Neuronal stem cell (in vitro differentiated cells): ENCODE results near the gene PLCL2.

Experiments
- DNase-seq: peaks from one replicate; pipeline ENCODE4 v3.0.0-alpha.2; 2013; ENCODE audit warnings: low spot score
- H2AFZ ChIP-seq: one replicate; pipeline ENCODE4 v1.6.1; 2013; ENCODE audit warnings: mild to moderate bottlenecking, low read length, inconsistent platforms
- H2AK5ac ChIP-seq: 2 replicates; pipeline ENCODE4 v1.6.1; 2013; ENCODE audit warnings: low read depth, mild to moderate bottlenecking, inconsistent platforms, low read length, moderate library complexity, mixed read lengths
- H2BK120ac ChIP-seq: 2 replicates; pipeline ENCODE4 v1.6.1; 2013; ENCODE audit warnings: low read depth, mild to moderate bottlenecking, inconsistent platforms, low read length, moderate library complexity, mixed read lengths
- H2BK12ac ChIP-seq: one replicate; pipeline ENCODE4 v1.6.1; 2013; ENCODE audit warnings: low read length, inconsistent platforms
- H2BK15ac ChIP-seq: 2 replicates; pipeline ENCODE4 v1.6.1; 2013; ENCODE audit warnings: mild to moderate bottlenecking, low read length, inconsistent platforms, mixed read lengths
- H2BK5ac ChIP-seq: one replicate; pipeline ENCODE4 v1.6.1; 2013; ENCODE audit warnings: inconsistent platforms, mild to moderate bottlenecking, low read length, moderate library complexity
- H3K14ac ChIP-seq: one replicate; pipeline ENCODE4 v1.6.1; 2013; ENCODE audit warnings: low read length, inconsistent platforms
- H3K18ac ChIP-seq: 2 replicates; pipeline ENCODE4 v1.6.1; 2013; ENCODE audit warnings: low read length, inconsistent platforms
- H3K23ac ChIP-seq: 2 replicates; pipeline ENCODE4 v1.6.1; 2013; ENCODE audit warnings: low read depth, mild to moderate bottlenecking, mixed read lengths, low read length, inconsistent platforms; ENCODE audit not compliant: poor library complexity
- H3K27ac ChIP-seq: replicated peaks from 3 replicates; pipeline ENCODE4 v1.5.1; 2013; ENCODE audit warnings: low read length, inconsistent platforms
- H3K27me3 ChIP-seq, 3 experiments: 2 replicates each; pipeline ENCODE4 v1.6.1; 2013; ENCODE audit warnings: low read length in 3 of 3, mild to moderate bottlenecking in 2 of 3, inconsistent platforms in 1 of 3, low read depth in 1 of 3, mixed read lengths in 1 of 3, moderate library complexity in 1 of 3; ENCODE audit not compliant: control insufficient read depth in 3 of 3, insufficient read depth in 3 of 3
- H3K36me3 ChIP-seq, 2 donors: replicated peaks in 1 of 2; 2 replicates each; pipeline ENCODE4 v1.6.1; 2013; ENCODE audit warnings: low read length in 2 of 2; ENCODE audit not compliant: control insufficient read depth in 2 of 2, insufficient read depth in 2 of 2
- H3K4ac ChIP-seq: 2 replicates; pipeline ENCODE4 v1.6.1; 2013; ENCODE audit warnings: inconsistent platforms, mild to moderate bottlenecking, low read length, moderate library complexity
- H3K4me1 ChIP-seq, 2 donors: 1 replicate in 1 of 2; 2 replicates in 1 of 2; pipeline ENCODE4 v1.6.1; 2013; ENCODE audit warnings: low read length in 2 of 2, low read depth in 1 of 2; ENCODE audit not compliant: control insufficient read depth in 2 of 2, insufficient read depth in 1 of 2
- H3K4me2 ChIP-seq: one replicate; pipeline ENCODE4 v1.6.1; 2013; ENCODE audit warnings: mild to moderate bottlenecking, low read length, inconsistent platforms; ENCODE audit not compliant: insufficient read depth, poor library complexity, severe bottlenecking
- H3K4me3 ChIP-seq, 2 donors: 2 replicates each; pipeline ENCODE4 v1.5.1; 2013; ENCODE audit warnings: low read length in 2 of 2, mild to moderate bottlenecking in 2 of 2, inconsistent platforms in 1 of 2, moderate library complexity in 1 of 2
- H3K79me1 ChIP-seq: one replicate; pipeline ENCODE4 v1.6.1; 2013; ENCODE audit warnings: low read depth, mild to moderate bottlenecking, inconsistent platforms, low read length, moderate library complexity
- H3K9ac ChIP-seq: one replicate; pipeline ENCODE4 v1.6.1; 2013; ENCODE audit warnings: mild to moderate bottlenecking, low read depth, low read length, inconsistent platforms; ENCODE audit not compliant: poor library complexity
- H3K9me3 ChIP-seq, 2 donors: replicated peaks in 1 of 2; 2 replicates each; pipeline versions ENCODE3 to v1.6.1; 2013; ENCODE audit warnings: low read length in 2 of 2, mild to moderate bottlenecking in 2 of 2, inconsistent platforms in 1 of 2, low read depth in 1 of 2, mixed read lengths in 1 of 2, moderate library complexity in 1 of 2; ENCODE audit not compliant: control insufficient read depth in 2 of 2, insufficient read depth in 1 of 2
- H4K8ac ChIP-seq: one replicate; pipeline ENCODE4 v1.6.1; 2013; ENCODE audit warnings: low read depth, mild to moderate bottlenecking, inconsistent platforms, low read length, moderate library complexity
- H4K91ac ChIP-seq: one replicate; pipeline ENCODE4 v1.6.1; 2013; ENCODE audit warnings: low read length, low read depth, mild to moderate bottlenecking, inconsistent platforms; ENCODE audit not compliant: poor library complexity
- WGBS, 2 donors: extraction: QIAGEN DNeasy Blood & Tissue Kit; methylation state at CpG; one replicate each; pipeline ENCODE4 v1.1.7; 2013; ENCODE audit warnings: missing lambda C conversion rate in 2 of 2, mixed read lengths in 1 of 2; ENCODE audit not compliant: insufficient read length in 2 of 2, insufficient replicate concordance in 1 of 2; ENCODE audit errors: extremely low coverage in 2 of 2; 5-methylcytosine and 5-hydroxymethylcytosine counted together

Gene PLCL2

DNA sequence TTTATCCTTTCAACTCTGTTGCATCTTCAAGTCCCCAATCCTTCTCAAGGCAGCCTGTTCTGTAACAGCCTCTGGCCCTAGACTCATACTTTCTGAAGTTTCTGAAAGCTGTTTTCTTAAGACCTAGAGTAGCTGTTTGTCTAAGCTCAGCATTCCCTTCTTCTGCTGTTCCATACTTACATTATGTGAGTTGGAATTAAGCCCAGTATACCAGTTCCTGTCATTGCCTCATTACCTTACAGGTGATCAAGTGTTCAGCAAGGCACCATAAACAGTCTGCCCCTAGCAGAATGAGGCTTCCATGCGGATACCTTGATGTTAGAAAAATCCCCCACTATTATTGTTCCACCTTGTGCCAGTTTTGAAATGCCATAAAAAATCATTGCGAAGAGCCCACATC lies 180.6 kb downstream of the PLCL2 start:
- Histone ChIP-seq H3K14ac (no peak overlapping the region), H3K4ac (no peak overlapping the region), H2BK120ac (no peak overlapping the region), H3K4me3 (no peak overlapping the region), H3K36me3 (peaks cover 0 to 4% of the 10 kb centered on the region in 2 donors), H2BK12ac (no peak overlapping the region), H3K27me3 (no peaks in the 10 kb centered on the region), H3K79me1 (no peaks in the 10 kb centered on the region), H2BK5ac (no peak overlapping the region), H4K91ac (no peak overlapping the region), H2BK15ac (no peak overlapping the region), H2AFZ (no peak overlapping the region), H3K4me2 (no peak overlapping the region), H4K8ac (no peak overlapping the region), H3K18ac (no peak overlapping the region), H2AK5ac (no peak overlapping the region), H3K9ac (no peak overlapping the region), H3K23ac (no peak overlapping the region), H3K4me1 (peaks cover 0 to 1% of the 10 kb centered on the region in 2 donors), H3K27ac (no peak overlapping the region), H3K9me3 (no peaks in the 10 kb centered on the region)
- WGBS, 2 donors: no CpG with 5 or more reads among the region's 2 CpGs
- no peak for DNase-seq

DNA sequence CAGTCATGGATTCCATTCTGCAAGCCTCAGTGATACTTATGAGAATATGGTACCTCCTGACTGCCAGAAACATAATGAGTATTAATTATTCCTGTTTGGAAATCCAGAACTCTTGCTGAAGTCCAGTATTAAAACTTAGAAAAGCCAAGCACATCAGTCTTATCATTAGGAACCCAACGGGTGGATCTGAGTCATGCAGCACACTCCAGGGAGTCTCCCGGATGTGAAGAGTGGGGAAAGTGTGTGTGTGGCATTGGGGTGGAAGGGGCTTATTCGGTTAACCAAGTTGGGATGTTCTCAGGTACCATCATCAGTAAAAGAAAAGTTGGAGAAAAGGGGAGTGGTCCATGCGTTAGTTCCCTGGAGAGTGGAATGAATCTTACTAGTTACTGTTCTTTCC lies 181.1 kb downstream of the PLCL2 start:
- Histone ChIP-seq H3K27me3 (no peaks in the 10 kb centered on the region), H4K8ac (no peak overlapping the region), H3K14ac (no peak overlapping the region), H3K9me3 (no peaks in the 10 kb centered on the region), H3K23ac (no peak overlapping the region), H2BK5ac (no peak overlapping the region), H2BK12ac (no peak overlapping the region), H3K4me3 (no peak overlapping the region), H2AK5ac (no peak overlapping the region), H3K36me3 (peaks cover 0 to 4% of the 10 kb centered on the region in 2 donors), H3K4ac (no peak overlapping the region), H3K79me1 (no peaks in the 10 kb centered on the region), H3K9ac (no peak overlapping the region), H2AFZ (no peak overlapping the region), H3K18ac (no peak overlapping the region), H3K27ac (no peak overlapping the region), H3K4me2 (no peak overlapping the region), H2BK15ac (no peak overlapping the region), H3K4me1 (peaks cover 0 to 5% of the 10 kb centered on the region in 2 donors), H2BK120ac (no peak overlapping the region), H4K91ac (no peak overlapping the region)
- no CpG with 5 or more reads among the region's 4 CpGs for WGBS, 2 donors
- DNase-seq: no peak

DNA sequence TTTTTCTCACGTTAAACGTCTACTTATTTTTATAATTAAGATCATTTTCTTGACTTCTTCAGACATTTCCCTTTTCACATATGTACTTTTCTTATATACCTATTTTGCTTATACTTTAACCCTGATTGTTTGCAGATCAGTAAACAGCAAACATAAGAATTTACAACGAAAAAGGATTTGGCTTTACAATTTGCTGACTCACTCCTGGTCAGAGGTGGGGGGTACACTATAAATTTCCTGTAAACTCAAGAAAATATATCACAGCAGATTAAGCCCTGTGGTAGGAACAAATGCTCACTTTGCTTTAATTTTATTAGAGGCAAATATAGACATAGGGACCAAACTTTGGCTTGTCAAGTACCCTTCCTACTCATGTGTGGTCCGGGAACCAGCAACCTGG lies 185.0 kb downstream of the PLCL2 start:
- no peaks in the 10 kb centered on the region for H3K27me3 ChIP-seq
- peaks cover 0 to 4% of the 10 kb centered on the region in 2 donors for H3K36me3 ChIP-seq
- H3K27ac ChIP-seq: no peak overlapping the region
- H3K4ac ChIP-seq: no peak overlapping the region
- no peak overlapping the region for H3K4me3 ChIP-seq
- H3K9ac ChIP-seq: no peak overlapping the region
- no peak overlapping the region for H2BK5ac ChIP-seq
- no peak overlapping the region for H2AFZ ChIP-seq
- H3K4me2 ChIP-seq: no peak overlapping the region
- H3K4me1 ChIP-seq: peaks cover 0 to 5% of the 10 kb centered on the region in 2 donors
- H3K79me1 ChIP-seq: no peaks in the 10 kb centered on the region
- H2AK5ac ChIP-seq: no peak overlapping the region
- H4K8ac ChIP-seq: no peak overlapping the region
- no peak overlapping the region for H3K23ac ChIP-seq
- no peak overlapping the region for H2BK15ac ChIP-seq
- H4K91ac ChIP-seq: no peak overlapping the region
- H2BK120ac ChIP-seq: no peak overlapping the region
- H2BK12ac ChIP-seq: no peak overlapping the region
- WGBS, 2 donors: 100% methylated on average over 2 of the region's 4 CpGs; no CpG with 5 or more reads in 1 of the 2 donors
- no peaks in the 10 kb centered on the region for H3K9me3 ChIP-seq
- H3K14ac ChIP-seq: no peak overlapping the region
- DNase-seq: no peak
- no peak overlapping the region for H3K18ac ChIP-seq

DNA sequence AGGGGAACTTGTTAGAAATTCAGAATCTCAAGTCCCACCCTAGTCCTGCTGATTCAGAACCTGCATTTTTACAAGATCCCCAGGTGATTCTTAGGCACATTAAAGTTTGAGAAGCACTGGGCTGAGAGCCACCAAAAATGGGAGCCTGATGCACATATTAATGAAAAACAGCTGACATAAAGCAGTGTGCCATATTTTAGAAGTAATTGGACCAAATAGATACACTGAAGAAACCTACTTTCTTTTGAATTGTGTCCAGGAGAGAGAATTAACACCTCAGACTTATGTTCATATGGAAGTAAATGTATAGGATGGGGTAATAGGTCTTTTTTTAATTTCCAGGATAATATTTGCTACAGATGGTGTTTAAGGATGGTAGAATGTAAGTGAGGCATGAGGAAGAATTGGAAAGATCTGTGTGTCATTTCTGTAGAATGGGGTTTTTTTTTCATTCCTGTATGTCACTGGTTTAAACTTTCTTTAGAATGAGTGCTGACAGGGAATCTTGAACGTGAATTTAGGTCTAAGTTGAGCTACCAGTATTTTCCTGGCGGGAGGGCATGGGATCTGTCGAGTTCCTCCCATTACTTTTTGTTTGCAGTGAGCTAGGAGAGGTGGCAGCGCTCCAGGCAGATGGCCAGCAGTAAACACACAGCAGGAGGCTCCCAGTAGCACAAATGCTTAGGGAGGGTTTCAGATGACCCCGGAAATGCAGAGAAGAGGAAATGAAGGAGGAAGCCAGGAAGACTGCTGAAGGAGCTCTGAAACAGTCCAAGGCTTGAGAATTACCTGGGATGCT lies 185.6 kb downstream of the PLCL2 start:
- H3K4me3 ChIP-seq: no peak overlapping the region
- no peak overlapping the region for H2BK15ac ChIP-seq
- no peak overlapping the region for H3K9ac ChIP-seq
- H2BK12ac ChIP-seq: no peak overlapping the region
- H3K27ac ChIP-seq: no peak overlapping the region
- no peak overlapping the region for H2BK120ac ChIP-seq
- no peak overlapping the region for H3K4me2 ChIP-seq
- DNase-seq: no peak
- no CpG with 5 or more reads among the region's 5 CpGs for WGBS, 2 donors
- H3K9me3 ChIP-seq: no peaks in the 10 kb centered on the region
- peaks cover 0 to 5% of the 10 kb centered on the region in 2 donors for H3K4me1 ChIP-seq
- no peak overlapping the region for H3K14ac ChIP-seq
- H3K4ac ChIP-seq: no peak overlapping the region
- H3K23ac ChIP-seq: no peak overlapping the region
- H4K8ac ChIP-seq: no peak overlapping the region
- no peak overlapping the region for H2AFZ ChIP-seq
- H4K91ac ChIP-seq: no peak overlapping the region
- H2AK5ac ChIP-seq: no peak overlapping the region
- H3K36me3 ChIP-seq: peaks cover 0 to 4% of the 10 kb centered on the region in 2 donors
- H3K79me1 ChIP-seq: no peaks in the 10 kb centered on the region
- no peak overlapping the region for H3K18ac ChIP-seq
- H2BK5ac ChIP-seq: no peak overlapping the region
- H3K27me3 ChIP-seq: no peaks in the 10 kb centered on the region
